GM23338 (cell line): Measurements from ENCODE around the gene MASP2.

Experiments
- CREB1 ChIP-seq: fragments of 250-450 bp; sonication (Bioruptor Pico); IDR thresholded peaks from 2 replicates; pipeline ENCODE4 v1.5.0; 2020; ENCODE audit warnings: low read depth, mild to moderate bottlenecking, moderate library complexity
- CTCF ChIP-seq, 2 experiments: fragments of 200-600 bp in 1 of 2; sonication (generic) in 1 of 2; conservative IDR thresholded peaks; 2 replicates each; pipeline versions ENCODE4 v1.5.1 to v1.6.1; 2016 to 2017; ENCODE audit warnings: antibody characterized with exemption in 2 of 2, low read depth in 2 of 2, mild to moderate bottlenecking in 2 of 2, moderate library complexity in 1 of 2
- ETS1 ChIP-seq: IDR thresholded peaks from 2 replicates; pipeline ENCODE4 v1.6.1; 2016; ENCODE audit warnings: antibody characterized with exemption
- EZH2 ChIP-seq: fragments of 200-600 bp; sonication (generic); IDR thresholded peaks from one replicate; pipeline ENCODE4 v1.8.0; 2017; ENCODE audit warnings: antibody characterized with exemption, mild to moderate bottlenecking, low read depth; ENCODE audit not compliant: unreplicated experiment
- EZH2phosphoT487 ChIP-seq: fragments of 200-600 bp; sonication (generic); IDR thresholded peaks from one replicate; pipeline ENCODE4 v1.8.1; 2018; ENCODE audit warnings: antibody characterized with exemption; ENCODE audit not compliant: unreplicated experiment
- JUNB ChIP-seq: IDR thresholded peaks from one replicate; pipeline ENCODE4 v1.6.1; 2016; ENCODE audit warnings: antibody characterized with exemption; ENCODE audit not compliant: unreplicated experiment
- NANOG ChIP-seq: IDR thresholded peaks from 2 replicates; pipeline ENCODE4 v1.6.1; 2016; ENCODE audit warnings: antibody characterized with exemption, borderline replicate concordance
- POLR2AphosphoS5 ChIP-seq: IDR thresholded peaks from 2 replicates; pipeline ENCODE4 v1.6.1; 2016; ENCODE audit warnings: antibody characterized with exemption, low read depth
- REST ChIP-seq: IDR thresholded peaks from one replicate; pipeline ENCODE4 v1.6.1; 2018; ENCODE audit warnings: antibody characterized with exemption; ENCODE audit not compliant: unreplicated experiment
- STAT1 ChIP-seq: IDR thresholded peaks from one replicate; pipeline ENCODE4 v1.6.1; 2016; ENCODE audit warnings: antibody characterized with exemption; ENCODE audit not compliant: unreplicated experiment
- ZNF331 ChIP-seq: fragments of 250-450 bp; sonication (Bioruptor Pico); IDR thresholded peaks from 2 replicates; pipeline ENCODE4 v1.5.0; 2020; ENCODE audit warnings: low read depth, mild to moderate bottlenecking, moderate library complexity

DNA sequence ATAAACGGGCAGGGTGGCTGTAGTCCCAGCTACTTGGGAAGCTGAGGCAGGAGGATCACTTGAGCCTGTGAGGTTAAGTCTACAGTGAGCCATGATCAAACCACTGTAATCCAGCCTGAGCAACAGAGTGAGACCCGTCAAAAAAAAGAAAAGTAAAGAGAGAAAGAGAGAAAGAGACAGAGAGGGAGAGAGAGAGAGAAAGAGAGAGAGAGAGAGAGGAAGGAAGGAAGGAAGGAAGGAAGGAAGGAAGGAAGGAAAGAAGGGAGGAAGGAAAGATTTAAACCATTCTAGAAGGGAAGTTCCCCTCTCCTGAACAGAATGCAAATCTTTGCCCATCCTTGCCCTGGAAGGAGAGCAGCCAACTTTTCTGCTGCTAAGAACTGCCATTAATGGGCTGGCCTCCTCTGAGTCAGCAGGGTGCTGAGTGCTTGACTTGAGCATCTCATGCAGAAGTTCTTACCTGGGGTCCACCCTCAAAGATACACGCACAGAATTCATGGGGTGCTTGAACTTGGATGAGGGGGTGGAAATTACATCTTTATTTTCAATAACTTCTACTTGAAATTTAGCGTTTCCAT lies 59.1 kb downstream of the MASP2 start:
- no peak for TF ChIP-seq POLR2AphosphoS5
- no peak for TF ChIP-seq CTCF (conservative IDR thresholded peaks at IDR 0.05; ENCODE audit: low read depth in 2 of 2)
- no peak for TF ChIP-seq ZNF331 (CRISPR knock-in tag)
- no peak for TF ChIP-seq REST
- no peak for TF ChIP-seq EZH2phosphoT487
- no peak for TF ChIP-seq EZH2
- no peak for TF ChIP-seq CREB1
- no peak for TF ChIP-seq ETS1
- no peak for TF ChIP-seq NANOG
- no peak for TF ChIP-seq JUNB
- no peak for TF ChIP-seq STAT1
